ENCODE measurements around the gene PRAF2.

Gene PRAF2

DNA sequence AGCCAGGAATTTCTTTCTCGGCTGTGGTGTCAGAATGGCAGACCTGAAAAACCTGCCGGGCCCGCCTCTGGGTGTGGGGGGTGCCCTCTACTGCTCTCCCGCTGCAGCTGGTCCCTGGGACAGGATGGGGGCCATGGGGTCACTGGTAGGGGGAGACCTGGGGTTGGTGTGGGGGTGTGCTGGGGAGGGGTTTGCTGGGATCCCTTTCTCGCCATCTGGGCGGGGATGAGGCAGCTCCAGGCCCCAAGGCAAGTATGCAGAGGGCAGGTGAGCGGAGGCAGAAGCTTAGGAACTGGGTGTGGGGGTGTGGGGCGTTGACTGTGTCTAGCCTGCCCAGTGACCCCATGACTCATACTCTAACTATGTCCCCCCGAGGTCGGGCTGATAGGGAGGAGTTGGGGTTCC lies 14.1 kb downstream of the PRAF2 start:
- no peaks in the 10 kb centered on the region for H3K9me3 ChIP-seq (ENCODE audit: low read depth, low read length)
- no peaks in the 10 kb centered on the region for H3K36me3 ChIP-seq (ENCODE audit: insufficient read depth, low read length)
- H3K9ac ChIP-seq (ENCODE audit: insufficient read length), result no peak overlapping the region
- no peak for DNase-seq (ENCODE audit: low read depth, low spot score)
- H3K4me3 ChIP-seq, result no peak overlapping the region
- no peak for TF ChIP-seq POLR2AphosphoS5 (IDR thresholded peaks at IDR 0.05; ENCODE audit: borderline replicate concordance, low read depth, low read length)
- TF ChIP-seq FOXP2 (optimal IDR thresholded peaks at IDR 0.05; ENCODE audit: control extremely low read depth, extremely low read length, insufficient read depth), result no peak
- no peak for TF ChIP-seq EZH2 (IDR thresholded peaks at IDR 0.05)
- H3K27ac ChIP-seq, result no peak overlapping the region

DNA sequence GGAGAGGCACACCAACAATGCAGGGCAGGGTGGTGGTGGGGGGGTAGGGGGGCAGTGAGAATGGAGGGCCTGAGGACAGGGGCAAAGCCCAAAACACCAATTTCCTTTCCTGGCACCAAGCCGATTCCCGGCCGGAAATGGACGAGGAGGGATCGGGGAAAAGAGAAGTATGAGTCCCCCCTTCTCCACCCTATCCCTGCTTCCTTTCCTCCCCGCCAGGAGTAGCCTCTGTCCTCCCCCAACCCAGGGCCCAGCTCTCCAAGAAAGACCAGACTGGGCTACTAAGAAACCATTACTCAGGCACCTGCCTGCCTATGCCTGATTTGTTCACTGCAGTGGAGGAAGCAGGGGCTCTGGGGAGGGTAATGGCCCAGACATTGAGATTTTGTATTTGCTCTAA lies 14.6 kb downstream of the PRAF2 start:
- H3K4me3 ChIP-seq, result no peak overlapping the region
- TF ChIP-seq EZH2 (IDR thresholded peaks at IDR 0.05) (no peak), FOXP2 (optimal IDR thresholded peaks at IDR 0.05; ENCODE audit: control extremely low read depth, extremely low read length, insufficient read depth) (no peak), POLR2AphosphoS5 (IDR thresholded peaks at IDR 0.05; ENCODE audit: borderline replicate concordance, low read depth, low read length) (no peak)
- no peak for DNase-seq (ENCODE audit: low read depth, low spot score)
- H3K9me3 ChIP-seq (ENCODE audit: low read depth, low read length), result no peaks in the 10 kb centered on the region
- no peak overlapping the region for H3K27ac ChIP-seq
- no peak overlapping the region for H3K9ac ChIP-seq (ENCODE audit: insufficient read length)
- H3K36me3 ChIP-seq (ENCODE audit: insufficient read depth, low read length), result no peaks in the 10 kb centered on the region

DNA sequence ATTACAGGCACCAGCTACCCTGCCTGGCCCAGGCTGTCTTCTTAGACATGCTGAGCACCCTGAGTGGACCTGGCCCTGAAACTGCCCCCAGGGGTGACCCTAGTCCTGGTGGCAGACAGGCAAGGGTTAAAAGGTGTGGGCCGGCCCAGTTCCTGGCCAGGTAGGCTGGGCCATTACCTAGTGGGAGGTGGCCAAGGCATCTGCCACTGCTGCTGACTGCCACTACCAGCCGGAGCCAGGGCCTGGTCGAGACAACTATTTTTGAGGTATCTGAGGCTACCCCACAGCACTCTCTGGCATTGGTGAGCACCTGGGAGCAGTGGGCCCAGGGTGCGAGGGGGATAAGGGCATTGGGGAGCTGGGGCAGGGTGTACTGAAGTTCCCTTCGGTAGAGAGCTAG lies 15.0 kb downstream of the PRAF2 start, which contains the start of gene CCDC120:
CCDC120 (plus strand) TSS at position 206 of the 400 bp plus-strand sequence. CDS start 3,043 bp downstream, outside the sequence.
- Histone ChIP-seq H3K36me3 (ENCODE audit: insufficient read depth, low read length) (no peaks in the 10 kb centered on the region), H3K9me3 (ENCODE audit: low read depth, low read length) (no peaks in the 10 kb centered on the region), H3K9ac (ENCODE audit: insufficient read length) (no peak within 1 kb of the TSS), H3K27ac (no peak within 1 kb of the TSS), H3K4me3 (no peak within 1 kb of the TSS)
- DNase-seq (ENCODE audit: low read depth, low spot score), result no peak
- TF ChIP-seq POLR2AphosphoS5 (IDR thresholded peaks at IDR 0.05; ENCODE audit: borderline replicate concordance, low read depth, low read length), result no peak
- no peak for TF ChIP-seq EZH2 (IDR thresholded peaks at IDR 0.05)
- no peak for TF ChIP-seq FOXP2 (optimal IDR thresholded peaks at IDR 0.05; ENCODE audit: control extremely low read depth, extremely low read length, insufficient read depth)

DNA sequence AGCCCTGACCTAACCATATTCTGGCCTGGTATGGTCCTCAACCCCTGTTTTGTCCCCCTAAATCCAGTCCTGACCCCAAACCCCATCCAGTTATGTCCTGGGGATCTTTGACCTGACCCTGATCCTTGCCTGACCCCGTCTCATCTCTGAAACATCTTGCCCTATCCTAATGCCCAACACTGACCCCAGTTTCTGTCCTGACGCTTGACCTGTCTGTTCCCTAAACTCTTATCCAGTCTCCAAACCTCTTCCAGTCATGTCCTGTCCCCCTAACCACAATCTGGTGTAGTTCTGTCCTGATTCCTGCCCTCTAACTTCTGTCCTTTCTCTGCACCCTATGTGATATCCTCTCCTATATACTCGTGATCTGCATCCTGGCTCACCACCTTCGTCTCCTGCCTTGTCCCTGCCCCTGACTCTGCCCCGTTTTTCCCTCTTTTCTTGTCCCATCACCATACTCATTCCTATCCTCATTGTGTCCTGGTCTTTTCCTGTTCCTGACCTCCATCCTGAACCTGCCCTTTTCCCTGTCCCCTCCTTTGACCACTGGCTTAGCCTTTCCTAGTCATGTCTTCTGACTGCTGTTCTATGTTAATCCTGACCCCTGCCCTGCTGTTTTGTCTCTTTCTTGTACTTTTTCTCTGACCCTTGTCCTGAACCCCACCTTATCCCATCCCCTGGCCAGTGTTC lies 19.6 kb downstream of the PRAF2 start:
- DNase-seq (ENCODE audit: low read depth, low spot score), result no peak
- Histone ChIP-seq H3K27ac (no peak overlapping the region), H3K9ac (ENCODE audit: insufficient read length) (peak overlapping the region; percentile 68), H3K9me3 (ENCODE audit: low read depth, low read length) (no peaks in the 10 kb centered on the region), H3K36me3 (ENCODE audit: insufficient read depth, low read length) (no peaks in the 10 kb centered on the region), H3K4me3 (peak overlapping the region; percentile 78)
- TF ChIP-seq FOXP2 (optimal IDR thresholded peaks at IDR 0.05; ENCODE audit: control extremely low read depth, extremely low read length, insufficient read depth), result no peak
- no peak for TF ChIP-seq POLR2AphosphoS5 (IDR thresholded peaks at IDR 0.05; ENCODE audit: borderline replicate concordance, low read depth, low read length)
- TF ChIP-seq EZH2 (IDR thresholded peaks at IDR 0.05), result no peak

DNA sequence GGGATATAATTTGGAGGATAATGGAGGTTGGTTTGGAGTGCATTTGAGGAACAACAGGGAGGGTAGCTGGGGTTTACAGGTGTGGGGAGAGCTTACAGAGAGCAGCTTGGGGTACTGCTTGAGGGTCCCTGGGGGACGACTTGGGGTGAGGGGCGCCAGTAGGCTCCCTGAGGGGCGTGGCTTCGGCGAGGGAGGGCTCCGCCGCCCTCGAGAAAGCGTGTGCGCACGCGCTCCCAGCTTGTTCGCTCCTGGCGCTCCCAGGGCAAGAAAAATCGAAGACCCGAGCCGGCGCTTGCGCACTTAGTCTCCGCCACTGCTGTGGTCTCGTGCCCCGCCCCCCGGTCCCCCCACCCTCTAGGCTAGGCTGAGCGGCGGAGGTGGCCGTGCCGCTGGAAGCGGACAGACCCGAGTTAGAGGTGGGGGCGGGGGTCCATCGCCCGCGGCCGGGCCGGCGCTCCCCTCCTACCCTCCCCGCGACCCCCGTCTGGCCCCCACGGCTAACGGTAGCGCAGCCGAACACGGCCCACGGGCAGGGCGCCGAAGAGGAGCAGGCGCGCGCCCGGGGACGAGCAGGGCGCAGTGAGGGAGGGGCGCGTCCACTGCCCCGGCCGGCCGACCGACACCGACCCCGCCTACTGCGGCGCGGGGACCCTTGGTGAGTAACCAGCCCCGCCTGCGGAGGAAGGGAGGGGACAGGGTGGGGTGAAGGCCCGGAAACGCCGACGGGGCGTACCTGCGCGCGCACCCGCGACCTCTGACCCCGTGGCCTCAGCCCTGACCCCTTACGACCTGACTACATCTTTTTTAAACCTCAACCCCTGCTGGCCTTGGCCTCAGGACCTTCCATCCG lies 20.4 kb downstream of the PRAF2 start:
- Histone ChIP-seq H3K9ac (ENCODE audit: insufficient read length) (peak overlapping the region; percentile 68), H3K27ac (no peak overlapping the region), H3K4me3 (peak overlapping the region; percentile 78), H3K9me3 (ENCODE audit: low read depth, low read length) (no peaks in the 10 kb centered on the region), H3K36me3 (ENCODE audit: insufficient read depth, low read length) (no peaks in the 10 kb centered on the region)
- DNase-seq (ENCODE audit: low read depth, low spot score), result no peak
- TF ChIP-seq POLR2AphosphoS5 (IDR thresholded peaks at IDR 0.05; ENCODE audit: borderline replicate concordance, low read depth, low read length) (no peak), FOXP2 (optimal IDR thresholded peaks at IDR 0.05; ENCODE audit: control extremely low read depth, extremely low read length, insufficient read depth) (no peak), EZH2 (IDR thresholded peaks at IDR 0.05) (no peak)

DNA sequence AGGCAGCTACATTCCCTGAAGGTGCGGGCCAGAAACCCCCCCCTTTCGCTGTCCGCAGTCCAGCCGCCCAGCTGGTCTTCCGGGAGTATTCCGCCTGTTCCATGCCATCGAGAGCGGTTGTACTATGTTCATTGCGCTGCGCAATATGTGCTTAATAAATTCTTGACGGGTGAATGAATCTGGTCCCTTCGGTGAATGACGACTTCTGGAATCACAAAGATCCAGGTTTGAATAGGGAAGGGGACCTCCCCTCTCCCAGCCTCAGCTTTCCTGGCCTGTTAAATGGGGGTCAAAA lies 29.9 kb downstream of the PRAF2 start:
- Histone ChIP-seq H3K36me3 (ENCODE audit: insufficient read depth, low read length) (peaks cover 6% of the 10 kb centered on the region), H3K9ac (ENCODE audit: insufficient read length) (peak overlapping the region; percentile 77), H3K4me3 (peak overlapping the region; percentile 76), H3K9me3 (ENCODE audit: low read depth, low read length) (no peaks in the 10 kb centered on the region), H3K27ac (peak overlapping the region; percentile 66; the same call in 1 of the 2 replicates)
- no peak for DNase-seq (ENCODE audit: low read depth, low spot score)
- TF ChIP-seq POLR2AphosphoS5 (IDR thresholded peaks at IDR 0.05; ENCODE audit: borderline replicate concordance, low read depth, low read length) (no peak), FOXP2 (optimal IDR thresholded peaks at IDR 0.05; ENCODE audit: control extremely low read depth, extremely low read length, insufficient read depth) (no peak), EZH2 (IDR thresholded peaks at IDR 0.05) (no peak)

DNA sequence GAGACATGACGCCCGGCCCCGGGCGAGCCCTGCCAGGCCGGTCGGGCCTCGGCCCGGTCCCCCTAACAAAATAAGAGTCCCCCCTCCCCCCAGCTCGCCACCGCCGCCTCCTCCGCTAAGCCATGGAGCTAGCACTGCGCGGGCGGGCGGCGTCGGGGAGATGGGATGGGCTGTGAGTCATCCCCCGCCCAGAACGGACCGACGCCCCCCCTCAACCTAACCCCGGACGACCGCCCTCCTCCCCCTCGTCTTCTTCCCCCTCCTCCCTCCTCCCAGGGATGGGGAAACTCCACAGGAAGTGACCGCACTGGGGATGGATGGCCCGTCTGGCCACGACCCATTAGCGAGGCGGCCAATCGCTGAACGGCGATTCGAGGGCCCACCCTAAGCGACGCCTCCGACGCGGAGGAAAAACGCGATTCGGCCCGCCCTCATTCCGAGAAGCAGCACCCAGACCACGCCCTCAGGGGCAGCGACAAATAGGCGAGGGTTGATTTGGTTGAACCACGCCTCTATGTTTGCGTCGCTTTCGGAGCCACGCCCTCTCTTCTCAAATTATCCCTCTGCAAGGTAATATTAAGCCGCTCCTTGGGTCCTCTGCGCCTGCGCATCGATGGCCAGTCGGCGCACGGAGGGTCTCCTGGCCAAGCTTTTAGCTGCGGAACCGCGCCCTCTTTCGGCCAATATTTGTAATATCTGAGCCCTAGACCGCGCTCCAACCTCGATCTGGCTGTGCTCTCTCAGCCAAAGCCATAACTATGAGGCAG lies 30.4 kb downstream of the PRAF2 start, which contains the start of gene TFE3:
TFE3 (minus strand) TSS at position 138 of the 767 bp plus-strand sequence; CDS start at position 7, 131 bp downstream.
- Histone ChIP-seq H3K9ac (ENCODE audit: insufficient read length) (peak within 1 kb of the TSS; percentile 86), H3K27ac (peak within 1 kb of the TSS; percentile 74), H3K9me3 (ENCODE audit: low read depth, low read length) (no peaks in the 10 kb centered on the region), H3K4me3 (peak within 1 kb of the TSS; percentile 81), H3K36me3 (ENCODE audit: insufficient read depth, low read length) (peaks cover 11% of the 10 kb centered on the region)
- peak; percentile 95 for DNase-seq (ENCODE audit: low read depth, low spot score)
- TF ChIP-seq POLR2AphosphoS5 (IDR thresholded peaks at IDR 0.05; ENCODE audit: borderline replicate concordance, low read depth, low read length) (no peak), EZH2 (IDR thresholded peaks at IDR 0.05) (no peak), FOXP2 (optimal IDR thresholded peaks at IDR 0.05; ENCODE audit: control extremely low read depth, extremely low read length, insufficient read depth) (no peak)
